CD14-positive monocyte (primary cell): ENCODE data around the gene EPPIN. TPM values are rescaled to one million over a fixed set of nuclear protein-coding genes. Genes with fewer than 3 reads are reported as not detected.

ENCODE experiments used
- DNase-seq, 3 donors: peaks; one replicate each; pipeline ENCODE4 v3.0.0-alpha.2; 2011 to 2022
- H2AFZ ChIP-seq: 2 replicates; pipeline ENCODE4 v1.6.0; 2012; ENCODE audit warnings: mild to moderate bottlenecking, low read depth, low read length, inconsistent platforms; ENCODE audit not compliant: insufficient read depth, poor library complexity, severe bottlenecking
- H3K27ac ChIP-seq, 2 donors: 1 replicate in 1 of 2; 2 replicates in 1 of 2; pipeline ENCODE4 v1.5.1; 2012 to 2013; ENCODE audit warnings: low read length in 2 of 2, control low read depth in 1 of 2, inconsistent platforms in 1 of 2, low read depth in 1 of 2, mild to moderate bottlenecking in 1 of 2
- H3K27me3 ChIP-seq, 2 donors: one replicate each; pipeline versions ENCODE4 v1.6.0 to v1.6.1; 2011 to 2013; ENCODE audit warnings: low read length in 2 of 2; ENCODE audit not compliant: control insufficient read depth in 2 of 2, insufficient read depth in 2 of 2
- H3K36me3 ChIP-seq, 2 donors: replicated peaks in 1 of 2; 1 replicate in 1 of 2; 2 replicates in 1 of 2; pipeline versions ENCODE4 v1.5.1 to v1.6.1; 2012 to 2013; ENCODE audit warnings: low read length in 2 of 2, control low read depth in 1 of 2, inconsistent platforms in 1 of 2, mild to moderate bottlenecking in 1 of 2; ENCODE audit not compliant: insufficient read depth in 2 of 2, control insufficient read depth in 1 of 2
- H3K4me1 ChIP-seq, 2 donors: 1 replicate in 1 of 2; 2 replicates in 1 of 2; pipeline versions ENCODE4 v1.5.1 to v1.6.1; 2012 to 2013; ENCODE audit warnings: low read length in 2 of 2, control low read depth in 1 of 2, inconsistent platforms in 1 of 2, mild to moderate bottlenecking in 1 of 2, moderate library complexity in 1 of 2; ENCODE audit not compliant: insufficient read depth in 2 of 2, control insufficient read depth in 1 of 2
- H3K4me2 ChIP-seq: replicated peaks from 2 replicates; pipeline ENCODE3; 2012; ENCODE audit warnings: low read length, moderate library complexity, mild to moderate bottlenecking; ENCODE audit not compliant: poor library complexity, severe bottlenecking; ENCODE audit errors: extremely low read depth
- H3K4me3 ChIP-seq, 3 experiments: fragments of 200-600 bp in 1 of 3; sonication (generic) in 1 of 3; replicated peaks in 1 of 3; 1 replicate in 2 of 3; 2 replicates in 1 of 3; pipeline ENCODE4 v1.5.1; 2011 to 2013; ENCODE audit warnings: low read length in 3 of 3, mild to moderate bottlenecking in 3 of 3, control low read depth in 2 of 3, low read depth in 2 of 3, inconsistent platforms in 1 of 3, moderate library complexity in 1 of 3
- H3K79me2 ChIP-seq: 2 replicates; pipeline ENCODE4 v1.6.0; 2012; ENCODE audit warnings: mild to moderate bottlenecking, control low read depth, inconsistent platforms, low read length, moderate library complexity; ENCODE audit not compliant: insufficient read depth
- H3K9ac ChIP-seq: 2 replicates; pipeline ENCODE4 v1.6.0; 2017; ENCODE audit warnings: low read length, mild to moderate bottlenecking; ENCODE audit not compliant: insufficient read depth, poor library complexity, severe bottlenecking
- H3K9me3 ChIP-seq, 2 donors: replicated peaks in 1 of 2; 1 replicate in 1 of 2; 2 replicates in 1 of 2; pipeline versions ENCODE4 v1.5.1 to v1.6.1; 2012 to 2013; ENCODE audit warnings: low read length in 2 of 2, control low read depth in 1 of 2; ENCODE audit not compliant: control insufficient read depth in 1 of 2, insufficient read depth in 1 of 2
- H4K20me1 ChIP-seq: 2 replicates; pipeline ENCODE4 v1.6.0; 2012; ENCODE audit warnings: mild to moderate bottlenecking, low read length, control low read depth, moderate library complexity; ENCODE audit not compliant: insufficient read depth
- H3K27ac Mint-ChIP-seq, 7 donors: one replicate each; pipeline ENCODE4 v1.8.0; 2020; ENCODE audit warnings: mild to moderate bottlenecking in 7 of 7, mixed read lengths in 7 of 7, moderate library complexity in 6 of 7, inconsistent platforms in 2 of 7
- H3K27me3 Mint-ChIP-seq, 3 donors: one replicate each; pipeline ENCODE4 v1.8.0; 2021 to 2022; ENCODE audit warnings: low read depth in 3 of 3, mild to moderate bottlenecking in 3 of 3, mixed read lengths in 3 of 3, moderate library complexity in 3 of 3, inconsistent platforms in 1 of 3
- H3K36me3 Mint-ChIP-seq, 2 donors: one replicate each; pipeline ENCODE4 v1.8.0; 2020; ENCODE audit warnings: mixed read lengths in 2 of 2, inconsistent platforms in 1 of 2, mild to moderate bottlenecking in 1 of 2
- H3K4me1 Mint-ChIP-seq: one replicate; pipeline ENCODE4 v1.8.0; 2020; ENCODE audit warnings: mild to moderate bottlenecking, mixed read lengths
- H3K4me3 Mint-ChIP-seq, 2 donors: one replicate each; pipeline ENCODE4 v1.8.0; 2020; ENCODE audit warnings: mild to moderate bottlenecking in 2 of 2, mixed read lengths in 2 of 2, moderate library complexity in 1 of 2
- H3K9me3 Mint-ChIP-seq, 7 donors: one replicate each; pipeline ENCODE4 v1.8.0; 2020 to 2022; ENCODE audit warnings: mixed read lengths in 7 of 7, mild to moderate bottlenecking in 6 of 7, moderate library complexity in 6 of 7, inconsistent platforms in 2 of 7
- CTCF ChIP-seq: fragments of 200-600 bp; IDR thresholded peaks from one replicate; pipeline ENCODE4 v1.8.0; 2022; ENCODE audit warnings: antibody characterized with exemption, mild to moderate bottlenecking
- WGBS: methylation state at CpG from one replicate; pipeline ENCODE4 v1.1.5; 2013; ENCODE audit warnings: missing lambda C conversion rate; ENCODE audit not compliant: insufficient coverage; 5-methylcytosine and 5-hydroxymethylcytosine counted together
- intact Hi-C, 2 donors: fragments of 100-400 bp; cut with micrococcal nuclease; formaldehyde crosslinking; loops; one replicate each; pipeline versions ENCODE4 v1.15.0 to v1.15.1; 2023
- polyA plus RNA-seq, 3 donors: library from polyadenylated mRNA; depleted of rRNA in 1 of 3; unstranded in 2 of 3; stranded (reverse) in 1 of 3; fragments of 300-500 nt in 2 of 3; fragments of >200 nt in 1 of 3; fragmentation: Illumina TruSeq in 2 of 3; gene quantifications; 1 replicate in 2 of 3; 2 replicates in 1 of 3; pipeline ENCODE4 v1.2.3, GENCODE V29; 2012 to 2021

Gene EPPIN
- polyA plus RNA-seq, 3 donors, result not detected

- H3K4me3 ChIP-seq, result no peak overlapping the region
- Mint-ChIP-seq H3K4me3 (no peak overlapping the region), H3K27ac (no peak overlapping the region), H3K27me3 (peaks cover 7 to 29% (median 13%) of the 10 kb centered on the region in 3 donors), H3K9me3 (peaks cover 0 to 3% (median 0%) of the 10 kb centered on the region in 7 donors), H3K36me3 (no peaks in the 10 kb centered on the region), H3K4me1 (peaks cover 1% of the 10 kb centered on the region)
- no peaks in the 10 kb centered on the region for H3K4me1 ChIP-seq
- WGBS, result no CpG with 5 or more reads among the region's 1 CpG
- intact Hi-C loops, result no loop called here
- no peaks in the 10 kb centered on the region for H3K9me3 ChIP-seq
- H3K9ac ChIP-seq, result no peak overlapping the region
- H3K36me3 ChIP-seq, result no peaks in the 10 kb centered on the region
- no peaks in the 10 kb centered on the region for H3K79me2 ChIP-seq
- no peak overlapping the region for H3K4me2 ChIP-seq
- no peak for TF ChIP-seq CTCF
- no peak overlapping the region for H3K27ac ChIP-seq
- peak in 1 of 3 donors; percentile 14 for DNase-seq
- H4K20me1 ChIP-seq, result no peaks in the 10 kb centered on the region
- H2AFZ ChIP-seq, result no peak overlapping the region
- H3K27me3 ChIP-seq, result peaks cover 8 to 15% of the 10 kb centered on the region in 2 donors
These were observed 23.4 kb downstream of the EPPIN start for GRCh38 chr20:45523821-45524220.

GRCh38 chr20:45518282-45518681 is 28.9 kb downstream of the EPPIN start:
- H3K4me3 Mint-ChIP-seq, result no peak overlapping the region
- no peak overlapping the region for H3K27ac Mint-ChIP-seq
- Histone ChIP-seq H4K20me1 (no peaks in the 10 kb centered on the region), H3K27me3 (peaks cover 7 to 15% of the 10 kb centered on the region in 2 donors), H3K79me2 (no peaks in the 10 kb centered on the region), H3K4me2 (no peak overlapping the region), H2AFZ (no peak overlapping the region), H3K4me3 (no peak overlapping the region), H3K4me1 (no peaks in the 10 kb centered on the region), H3K36me3 (no peaks in the 10 kb centered on the region), H3K9me3 (no peaks in the 10 kb centered on the region), H3K27ac (no peak overlapping the region), H3K9ac (no peak overlapping the region)
- intact Hi-C loops, result no loop called here
- no peak for DNase-seq
- no peak for TF ChIP-seq CTCF
- H3K27me3 Mint-ChIP-seq, result peaks cover 3 to 19% (median 10%) of the 10 kb centered on the region in 3 donors
- no peaks in the 10 kb centered on the region for H3K36me3 Mint-ChIP-seq
- 38% methylated on average over 1 of the region's 2 CpGs for WGBS
- peaks cover 0 to 3% (median 0%) of the 10 kb centered on the region in 7 donors for H3K9me3 Mint-ChIP-seq
- no peaks in the 10 kb centered on the region for H3K4me1 Mint-ChIP-seq
